SK-N-SH treated with all-trans-retinoic acid at 6 μM for 48 hours (cell line): Measurements from ENCODE around the gene GRM3.

Experiments used
- ATAC-seq: fragments of 200-7000 bp; cut with Tn5 transposase; 3 replicates; pipeline ENCODE4 v1.9.1; 2020; ENCODE audit warnings: mild to moderate bottlenecking, moderate library complexity
- ARNTL ChIP-seq: fragments of 450-650 bp; formaldehyde crosslinking; IDR thresholded peaks from 2 replicates; pipeline ENCODE4 v1.5.0; 2020; ENCODE audit warnings: low read depth, mild to moderate bottlenecking, moderate library complexity, borderline replicate concordance
- BACH2 ChIP-seq: fragments of 250-450 bp; sonication (Bioruptor Pico); IDR thresholded peaks from 2 replicates; pipeline ENCODE4 v1.9.0; 2021; ENCODE audit warnings: mild to moderate bottlenecking, borderline replicate concordance
- CSDC2 ChIP-seq: fragments of 250-450 bp; sonication (Bioruptor Pico); IDR thresholded peaks from 2 replicates; pipeline ENCODE4 v1.5.0; 2020; ENCODE audit warnings: mild to moderate bottlenecking, moderate library complexity
- ESRRG ChIP-seq: fragments of 250-450 bp; sonication (Bioruptor Pico); IDR thresholded peaks from 2 replicates; pipeline ENCODE4 v1.6.1; 2021; ENCODE audit warnings: mild to moderate bottlenecking
- GLIS3 ChIP-seq: fragments of 250-450 bp; sonication (Bioruptor Pico); IDR thresholded peaks from 2 replicates; pipeline ENCODE4 v1.5.0; 2020; ENCODE audit warnings: mild to moderate bottlenecking, moderate library complexity
- ISL1 ChIP-seq: fragments of 250-450 bp; sonication (Bioruptor Pico); IDR thresholded peaks from 2 replicates; pipeline ENCODE4 v2.1.2; 2022; ENCODE audit warnings: mild to moderate bottlenecking, moderate library complexity
- PPARA ChIP-seq: fragments of 250-450 bp; sonication (Bioruptor Pico); IDR thresholded peaks from 2 replicates; pipeline ENCODE4 v1.5.0; 2020; ENCODE audit warnings: mild to moderate bottlenecking, borderline replicate concordance
- RARB ChIP-seq: fragments of 250-450 bp; sonication (Bioruptor Pico); IDR thresholded peaks from 2 replicates; pipeline ENCODE4 v1.8.0; 2021; ENCODE audit warnings: mild to moderate bottlenecking, moderate library complexity
- SNAI2 ChIP-seq: fragments of 250-450 bp; sonication (Bioruptor Pico); IDR thresholded peaks from 2 replicates; pipeline ENCODE4 v1.5.0; 2020; ENCODE audit warnings: mild to moderate bottlenecking, moderate library complexity
- TCF4 ChIP-seq: fragments of 250-450 bp; sonication (Bioruptor Pico); IDR thresholded peaks from 2 replicates; pipeline ENCODE4 v1.8.0; 2021; ENCODE audit warnings: mild to moderate bottlenecking, moderate library complexity, borderline replicate concordance
- TOX ChIP-seq: fragments of 250-450 bp; sonication (Bioruptor Pico); IDR thresholded peaks from 2 replicates; pipeline ENCODE4 v1.8.0; 2021; ENCODE audit warnings: mild to moderate bottlenecking, moderate library complexity, borderline replicate concordance
- ZFP3 ChIP-seq: fragments of 250-450 bp; sonication (Bioruptor Pico); IDR thresholded peaks from 2 replicates; pipeline ENCODE4 v1.5.0; 2020; ENCODE audit warnings: mild to moderate bottlenecking, moderate library complexity
- ZNF565 ChIP-seq: fragments of 450-650 bp; formaldehyde crosslinking; conservative IDR thresholded peaks from 2 replicates; pipeline ENCODE4 v1.5.0; 2020; ENCODE audit warnings: low read depth, mild to moderate bottlenecking, moderate library complexity
- ZNF70 ChIP-seq: fragments of 450-650 bp; formaldehyde crosslinking; IDR thresholded peaks from 2 replicates; pipeline ENCODE4 v1.5.0; 2020; ENCODE audit warnings: mild to moderate bottlenecking, moderate library complexity
- ZNF8 ChIP-seq: fragments of 450-650 bp; formaldehyde crosslinking; IDR thresholded peaks from 2 replicates; pipeline ENCODE4 v1.5.0; 2020; ENCODE audit warnings: mild to moderate bottlenecking, moderate library complexity
- TF ChIP-seq, protein P1 (sequence below): fragments of 250-450 bp; sonication (Bioruptor Pico); IDR thresholded peaks from 2 replicates; pipeline ENCODE4 v1.5.0; 2020; ENCODE audit warnings: mild to moderate bottlenecking, moderate library complexity
- TF ChIP-seq, protein P2 (sequence below): fragments of 250-450 bp; sonication (Bioruptor Pico); IDR thresholded peaks from 2 replicates; pipeline ENCODE4 v1.5.1; 2021; ENCODE audit warnings: mild to moderate bottlenecking, moderate library complexity
- TF ChIP-seq, protein P3 (sequence below): fragments of 250-450 bp; sonication (Bioruptor Pico); IDR thresholded peaks from 2 replicates; pipeline ENCODE4 v1.8.0; 2020; ENCODE audit warnings: mild to moderate bottlenecking, moderate library complexity, borderline replicate concordance
- TF ChIP-seq, protein P4 (sequence below): fragments of 250-450 bp; sonication (Bioruptor Pico); IDR thresholded peaks from 2 replicates; pipeline ENCODE4 v1.8.0; 2021; ENCODE audit warnings: low read depth, mild to moderate bottlenecking, moderate library complexity, borderline replicate concordance

GRM3 gene

GRCh38 chr7:86837235-86837634 lies 193.5 kb downstream of the GRM3 start:
- ATAC-seq: 0 out of 3 replicates have a peak, but pooled peaks have one; percentile 22
- TF ChIP-seq ISL1 (no peak), ZFP3 (no peak), BACH2 (CRISPR knock-in tag) (no peak), PPARA (no peak), ARNTL (CRISPR knock-in tag) (no peak), TCF4 (CRISPR knock-in tag) (no peak), TOX (no peak), ESRRG (CRISPR knock-in tag) (no peak), SNAI2 (CRISPR knock-in tag) (no peak), ZNF70 (CRISPR knock-in tag) (no peak)
- TF ChIP-seq, protein P1, sequence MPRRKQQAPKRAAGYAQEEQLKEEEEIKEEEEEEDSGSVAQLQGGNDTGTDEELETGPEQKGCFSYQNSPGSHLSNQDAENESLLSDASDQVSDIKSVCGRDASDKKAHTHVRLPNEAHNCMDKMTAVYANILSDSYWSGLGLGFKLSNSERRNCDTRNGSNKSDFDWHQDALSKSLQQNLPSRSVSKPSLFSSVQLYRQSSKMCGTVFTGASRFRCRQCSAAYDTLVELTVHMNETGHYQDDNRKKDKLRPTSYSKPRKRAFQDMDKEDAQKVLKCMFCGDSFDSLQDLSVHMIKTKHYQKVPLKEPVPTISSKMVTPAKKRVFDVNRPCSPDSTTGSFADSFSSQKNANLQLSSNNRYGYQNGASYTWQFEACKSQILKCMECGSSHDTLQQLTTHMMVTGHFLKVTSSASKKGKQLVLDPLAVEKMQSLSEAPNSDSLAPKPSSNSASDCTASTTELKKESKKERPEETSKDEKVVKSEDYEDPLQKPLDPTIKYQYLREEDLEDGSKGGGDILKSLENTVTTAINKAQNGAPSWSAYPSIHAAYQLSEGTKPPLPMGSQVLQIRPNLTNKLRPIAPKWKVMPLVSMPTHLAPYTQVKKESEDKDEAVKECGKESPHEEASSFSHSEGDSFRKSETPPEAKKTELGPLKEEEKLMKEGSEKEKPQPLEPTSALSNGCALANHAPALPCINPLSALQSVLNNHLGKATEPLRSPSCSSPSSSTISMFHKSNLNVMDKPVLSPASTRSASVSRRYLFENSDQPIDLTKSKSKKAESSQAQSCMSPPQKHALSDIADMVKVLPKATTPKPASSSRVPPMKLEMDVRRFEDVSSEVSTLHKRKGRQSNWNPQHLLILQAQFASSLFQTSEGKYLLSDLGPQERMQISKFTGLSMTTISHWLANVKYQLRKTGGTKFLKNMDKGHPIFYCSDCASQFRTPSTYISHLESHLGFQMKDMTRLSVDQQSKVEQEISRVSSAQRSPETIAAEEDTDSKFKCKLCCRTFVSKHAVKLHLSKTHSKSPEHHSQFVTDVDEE (CRISPR knock-in tag): no peak
- TF ChIP-seq, protein P2, sequence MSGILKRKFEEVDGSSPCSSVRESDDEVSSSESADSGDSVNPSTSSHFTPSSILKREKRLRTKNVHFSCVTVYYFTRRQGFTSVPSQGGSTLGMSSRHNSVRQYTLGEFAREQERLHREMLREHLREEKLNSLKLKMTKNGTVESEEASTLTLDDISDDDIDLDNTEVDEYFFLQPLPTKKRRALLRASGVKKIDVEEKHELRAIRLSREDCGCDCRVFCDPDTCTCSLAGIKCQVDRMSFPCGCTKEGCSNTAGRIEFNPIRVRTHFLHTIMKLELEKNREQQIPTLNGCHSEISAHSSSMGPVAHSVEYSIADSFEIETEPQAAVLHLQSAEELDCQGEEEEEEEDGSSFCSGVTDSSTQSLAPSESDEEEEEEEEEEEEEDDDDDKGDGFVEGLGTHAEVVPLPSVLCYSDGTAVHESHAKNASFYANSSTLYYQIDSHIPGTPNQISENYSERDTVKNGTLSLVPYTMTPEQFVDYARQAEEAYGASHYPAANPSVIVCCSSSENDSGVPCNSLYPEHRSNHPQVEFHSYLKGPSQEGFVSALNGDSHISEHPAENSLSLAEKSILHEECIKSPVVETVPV (CRISPR knock-in tag): no peak
- TF ChIP-seq, protein P3, sequence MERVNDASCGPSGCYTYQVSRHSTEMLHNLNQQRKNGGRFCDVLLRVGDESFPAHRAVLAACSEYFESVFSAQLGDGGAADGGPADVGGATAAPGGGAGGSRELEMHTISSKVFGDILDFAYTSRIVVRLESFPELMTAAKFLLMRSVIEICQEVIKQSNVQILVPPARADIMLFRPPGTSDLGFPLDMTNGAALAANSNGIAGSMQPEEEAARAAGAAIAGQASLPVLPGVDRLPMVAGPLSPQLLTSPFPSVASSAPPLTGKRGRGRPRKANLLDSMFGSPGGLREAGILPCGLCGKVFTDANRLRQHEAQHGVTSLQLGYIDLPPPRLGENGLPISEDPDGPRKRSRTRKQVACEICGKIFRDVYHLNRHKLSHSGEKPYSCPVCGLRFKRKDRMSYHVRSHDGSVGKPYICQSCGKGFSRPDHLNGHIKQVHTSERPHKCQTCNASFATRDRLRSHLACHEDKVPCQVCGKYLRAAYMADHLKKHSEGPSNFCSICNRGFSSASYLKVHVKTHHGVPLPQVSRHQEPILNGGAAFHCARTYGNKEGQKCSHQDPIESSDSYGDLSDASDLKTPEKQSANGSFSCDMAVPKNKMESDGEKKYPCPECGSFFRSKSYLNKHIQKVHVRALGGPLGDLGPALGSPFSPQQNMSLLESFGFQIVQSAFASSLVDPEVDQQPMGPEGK: no peak
- TF ChIP-seq, all 23 proteins: peak for 0

GRCh38 chr7:86844608-86845007 lies 200.9 kb downstream of the GRM3 start:
- TF ChIP-seq BACH2 (CRISPR knock-in tag): no peak
- ATAC-seq: no peak

DNA sequence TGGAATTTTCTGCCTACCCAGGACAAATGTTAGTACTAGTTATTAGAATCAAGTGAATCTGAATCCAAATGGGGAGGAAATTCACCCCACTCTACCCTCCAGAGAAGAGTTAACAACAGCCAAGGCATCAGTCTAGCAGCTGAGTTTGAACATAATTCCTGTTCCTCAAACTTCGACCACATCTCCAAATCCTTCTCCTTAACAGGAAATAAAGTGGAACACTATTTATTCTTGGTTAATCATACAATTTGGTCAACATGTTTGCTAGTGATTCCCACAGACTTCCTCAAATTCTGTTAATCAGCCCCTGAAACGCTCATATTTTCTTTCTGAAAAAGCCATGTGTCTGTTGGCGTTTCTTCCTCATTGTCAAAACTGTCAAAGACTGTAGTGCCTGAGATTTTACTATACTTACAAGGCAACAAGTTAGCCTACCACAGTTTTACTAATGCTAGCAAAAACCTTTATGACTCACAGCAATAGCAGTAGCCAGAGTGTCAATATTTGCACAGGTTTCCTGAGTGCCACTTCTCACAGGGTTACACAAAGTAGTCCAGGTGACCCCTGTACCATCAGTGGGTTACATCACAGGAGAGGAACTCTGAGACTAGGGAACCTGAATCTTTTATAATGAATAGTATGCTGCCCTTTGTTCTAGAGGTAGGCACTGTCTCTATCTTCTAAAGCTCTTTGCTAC lies 202.9 kb downstream of the GRM3 start:
- no peak for ATAC-seq
- TF ChIP-seq, protein P2 (CRISPR knock-in tag): no peak
- no peak for TF ChIP-seq ZNF565 (CRISPR knock-in tag)
- TF ChIP-seq, protein P4, sequence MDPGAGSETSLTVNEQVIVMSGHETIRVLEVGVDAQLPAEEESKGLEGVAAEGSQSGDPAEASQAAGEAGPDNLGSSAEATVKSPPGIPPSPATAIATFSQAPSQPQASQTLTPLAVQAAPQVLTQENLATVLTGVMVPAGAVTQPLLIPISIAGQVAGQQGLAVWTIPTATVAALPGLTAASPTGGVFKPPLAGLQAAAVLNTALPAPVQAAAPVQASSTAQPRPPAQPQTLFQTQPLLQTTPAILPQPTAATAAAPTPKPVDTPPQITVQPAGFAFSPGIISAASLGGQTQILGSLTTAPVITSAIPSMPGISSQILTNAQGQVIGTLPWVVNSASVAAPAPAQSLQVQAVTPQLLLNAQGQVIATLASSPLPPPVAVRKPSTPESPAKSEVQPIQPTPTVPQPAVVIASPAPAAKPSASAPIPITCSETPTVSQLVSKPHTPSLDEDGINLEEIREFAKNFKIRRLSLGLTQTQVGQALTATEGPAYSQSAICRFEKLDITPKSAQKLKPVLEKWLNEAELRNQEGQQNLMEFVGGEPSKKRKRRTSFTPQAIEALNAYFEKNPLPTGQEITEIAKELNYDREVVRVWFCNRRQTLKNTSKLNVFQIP (CRISPR knock-in tag): no peak
- no peak for TF ChIP-seq CSDC2
- no peak for TF ChIP-seq ARNTL (CRISPR knock-in tag)
- TF ChIP-seq ZNF8: no peak
- no peak for TF ChIP-seq ESRRG (CRISPR knock-in tag)
- TF ChIP-seq ISL1: no peak
- TF ChIP-seq TOX: no peak
- no peak for TF ChIP-seq SNAI2 (CRISPR knock-in tag)
- no peak for TF ChIP-seq TCF4 (CRISPR knock-in tag)
- no peak for TF ChIP-seq ZNF70 (CRISPR knock-in tag)
- TF ChIP-seq RARB: no peak
- no peak for TF ChIP-seq ZFP3
- TF ChIP-seq, protein P1 (CRISPR knock-in tag): no peak
- TF ChIP-seq, protein P3: no peak
- TF ChIP-seq GLIS3 (CRISPR knock-in tag): no peak
